GM21576 (cell line): ENCODE data around the gene ZFP90.
"Not testable (repeated sequence)": the region's sequence is repeated elsewhere in the genome, so short reads cannot be mapped to it uniquely, and the experiment has no call there.

ENCODE experiments used
- ATAC-seq: cut with Tn5 transposase; IDR thresholded peaks from one replicate; pipeline ENCODE4 v1.9.1; 2021; ENCODE audit warnings: mild to moderate bottlenecking, moderate library complexity; ENCODE audit not compliant: unreplicated experiment

ZFP90 gene

DNA sequence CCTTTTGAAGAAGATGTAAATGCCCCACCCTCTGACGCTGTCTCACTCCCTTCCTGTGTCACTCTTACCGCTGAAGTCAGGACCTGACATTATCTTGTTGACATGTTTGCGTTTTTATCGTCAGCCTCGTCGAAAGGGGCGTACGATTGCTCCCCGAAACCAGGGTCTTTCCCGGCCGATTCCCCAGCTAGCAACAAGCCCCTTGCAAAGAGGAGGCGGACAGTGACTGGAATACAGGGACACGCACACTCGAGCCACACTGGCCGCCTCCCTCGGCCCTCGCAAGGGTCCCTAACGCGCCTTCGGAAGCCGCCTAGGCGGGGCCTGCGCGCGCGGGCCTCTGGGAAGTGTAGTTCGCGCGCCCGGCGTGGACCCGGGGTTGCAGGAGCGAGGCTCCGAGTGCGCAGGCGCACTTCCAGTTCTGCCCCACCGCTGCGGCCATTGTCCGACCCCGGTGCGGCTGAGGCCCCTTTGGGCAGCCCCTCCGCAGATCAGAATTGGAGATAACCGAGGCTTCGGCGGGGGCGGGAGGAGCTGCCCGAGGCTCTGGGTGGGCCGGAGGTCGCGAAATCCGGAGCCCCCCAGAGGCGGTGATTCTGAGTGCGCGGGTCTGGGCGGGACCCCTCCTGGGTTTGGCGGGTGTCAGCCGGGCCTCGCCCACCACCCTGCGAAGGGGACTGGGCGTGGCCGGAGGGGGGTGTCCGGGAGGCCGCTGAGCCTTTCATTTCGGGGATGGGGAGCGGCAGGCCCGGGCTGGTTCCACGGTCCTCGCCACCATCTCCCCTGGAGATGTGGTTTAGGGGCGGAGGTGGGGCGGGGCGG, at the start of gene ZFP90:
Gene ZFP90 (plus strand): TSS at position 412 of the 822 bp plus-strand sequence. CDS start 502 bp downstream, outside the sequence.
- peak; percentile 85 for ATAC-seq

DNA sequence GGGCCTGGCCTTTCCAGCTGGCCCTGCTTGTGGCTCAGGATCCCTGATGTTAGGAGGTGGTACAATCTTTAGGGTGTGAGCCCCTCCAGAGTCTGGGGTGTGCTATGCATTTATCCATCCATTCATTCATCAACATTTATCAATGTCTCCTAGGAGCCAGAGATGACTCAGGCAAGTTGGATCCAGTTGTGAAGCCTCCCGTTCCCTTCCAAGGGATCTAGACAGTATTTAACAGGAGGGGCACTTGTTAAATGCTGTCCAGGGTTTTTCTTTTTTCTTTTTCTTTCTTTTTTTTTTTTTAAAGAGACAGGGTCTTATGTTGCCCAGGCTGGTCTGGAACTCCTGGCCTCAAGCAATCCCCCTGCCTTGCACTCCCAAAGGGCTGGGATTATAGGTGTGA, 48.7 kb upstream of the ZFP90 start:
- ATAC-seq = no peak

DNA sequence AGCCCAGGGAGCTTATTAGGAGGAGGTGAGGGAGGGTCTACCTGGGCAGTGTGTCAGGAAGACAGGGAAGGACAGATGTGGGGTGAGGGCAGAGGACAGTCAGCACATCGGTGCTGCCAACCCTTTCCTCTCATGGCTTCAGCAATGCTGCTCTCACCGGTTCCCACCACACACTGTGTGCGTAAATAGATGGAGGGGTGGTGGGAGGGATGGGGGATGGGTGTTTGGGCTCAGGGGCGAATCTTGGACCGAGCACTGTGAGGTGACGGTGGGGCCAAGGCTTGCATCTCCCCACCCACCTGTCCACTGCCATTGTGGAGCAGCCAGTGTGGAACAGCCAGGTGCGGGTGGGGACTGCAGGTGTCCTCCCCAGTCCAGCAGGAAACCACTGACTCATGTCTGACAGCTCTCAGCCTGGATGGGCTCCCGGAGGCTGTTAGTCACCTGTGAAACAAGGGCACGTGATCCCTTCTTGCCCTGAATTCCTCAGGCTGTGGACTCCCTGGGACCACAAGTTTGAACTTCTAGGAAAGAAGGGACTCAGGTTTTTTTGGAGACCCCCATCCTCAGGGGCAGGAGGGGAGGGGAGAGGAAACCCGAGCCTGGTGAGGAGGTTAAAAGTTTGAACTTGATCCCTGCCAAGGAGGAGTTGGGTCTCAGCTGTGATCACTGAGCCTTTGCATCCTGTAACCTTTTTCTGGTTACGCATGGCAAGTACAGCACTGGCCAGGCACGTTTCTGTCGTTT, 48.1 kb upstream of the ZFP90 start:
- ATAC-seq = no peak

DNA sequence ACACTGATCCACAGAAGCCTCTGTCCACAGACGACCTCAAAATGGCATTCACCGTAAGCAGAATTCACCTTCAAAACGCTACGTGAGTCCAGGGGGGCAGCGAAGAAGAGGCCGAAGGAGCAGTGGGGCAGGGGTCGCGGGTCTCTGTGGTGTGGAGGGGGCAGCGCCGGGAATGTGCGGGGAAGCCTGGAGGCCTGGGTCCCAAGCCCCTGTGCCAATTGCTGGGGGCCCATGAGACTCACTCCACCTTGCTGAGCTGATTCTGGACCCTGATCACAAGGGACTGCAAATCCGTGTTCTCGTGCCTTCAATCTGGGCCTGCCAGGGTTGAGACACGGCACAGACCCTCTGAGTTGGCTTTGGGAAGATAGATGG, 47.5 kb upstream of the ZFP90 start:
- no peak for ATAC-seq

DNA sequence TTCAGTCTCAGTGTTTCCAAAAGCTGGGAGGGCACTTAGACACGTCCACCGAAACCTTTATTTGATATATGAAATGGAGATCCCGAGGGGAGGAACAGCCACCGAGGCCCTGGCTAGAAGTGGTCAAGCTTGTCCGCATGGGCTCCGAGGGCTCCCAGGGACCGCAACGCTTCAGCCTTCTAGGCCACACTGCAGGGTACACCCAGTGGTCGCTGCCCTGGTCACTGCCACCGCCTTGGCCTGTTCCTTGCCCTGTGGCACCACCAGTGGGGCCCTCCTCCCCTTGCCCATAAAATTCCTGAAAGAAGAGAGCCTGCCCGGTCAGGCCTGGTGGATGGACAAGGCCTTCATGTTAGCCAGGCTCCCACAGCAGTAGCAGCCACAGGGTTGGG, 46.9 kb upstream of the ZFP90 start:
- ATAC-seq = no peak

DNA sequence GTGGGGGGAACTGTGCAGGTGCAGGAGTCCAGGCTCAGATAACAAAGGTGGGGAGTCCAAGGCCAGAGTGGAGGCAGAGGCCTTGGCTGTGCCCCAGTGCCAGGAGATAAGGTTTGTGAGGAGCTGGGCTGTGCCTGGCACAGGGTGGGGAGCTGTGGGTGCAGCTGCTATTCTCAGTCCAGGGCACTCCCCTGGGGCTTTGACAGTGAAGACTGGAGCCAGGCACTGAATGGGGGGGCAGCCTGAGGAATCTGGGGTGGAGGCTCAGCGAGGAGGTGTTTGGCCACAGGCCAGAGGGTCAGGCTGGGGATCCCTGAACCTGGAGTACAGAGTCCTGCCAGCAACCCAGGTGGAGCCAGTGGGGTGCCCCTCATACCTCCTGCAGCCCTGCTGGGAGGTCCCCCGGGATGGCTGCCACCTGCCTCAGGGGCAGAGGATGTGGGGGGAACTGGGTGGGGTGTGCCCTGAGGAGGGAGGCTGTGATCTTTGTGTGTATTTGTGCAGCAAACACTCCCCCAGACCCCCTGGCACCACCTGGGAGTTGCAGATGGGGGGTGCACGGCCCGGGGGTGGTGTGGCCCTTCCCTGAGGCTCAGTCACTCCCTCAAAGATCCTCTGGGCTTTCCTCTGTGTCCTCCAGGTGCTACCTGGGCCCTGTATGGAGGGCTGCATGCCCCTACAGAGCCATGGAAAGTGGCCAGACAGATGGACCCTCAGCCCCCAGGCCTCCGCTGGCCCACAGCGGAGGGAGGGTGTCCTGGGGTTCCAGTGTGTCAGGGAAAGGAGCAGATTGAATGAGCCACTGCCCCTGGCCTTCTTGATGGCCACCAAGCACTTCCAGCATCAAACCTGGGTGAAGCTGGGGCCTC, 46.3 kb upstream of the ZFP90 start:
- no peak for ATAC-seq

DNA sequence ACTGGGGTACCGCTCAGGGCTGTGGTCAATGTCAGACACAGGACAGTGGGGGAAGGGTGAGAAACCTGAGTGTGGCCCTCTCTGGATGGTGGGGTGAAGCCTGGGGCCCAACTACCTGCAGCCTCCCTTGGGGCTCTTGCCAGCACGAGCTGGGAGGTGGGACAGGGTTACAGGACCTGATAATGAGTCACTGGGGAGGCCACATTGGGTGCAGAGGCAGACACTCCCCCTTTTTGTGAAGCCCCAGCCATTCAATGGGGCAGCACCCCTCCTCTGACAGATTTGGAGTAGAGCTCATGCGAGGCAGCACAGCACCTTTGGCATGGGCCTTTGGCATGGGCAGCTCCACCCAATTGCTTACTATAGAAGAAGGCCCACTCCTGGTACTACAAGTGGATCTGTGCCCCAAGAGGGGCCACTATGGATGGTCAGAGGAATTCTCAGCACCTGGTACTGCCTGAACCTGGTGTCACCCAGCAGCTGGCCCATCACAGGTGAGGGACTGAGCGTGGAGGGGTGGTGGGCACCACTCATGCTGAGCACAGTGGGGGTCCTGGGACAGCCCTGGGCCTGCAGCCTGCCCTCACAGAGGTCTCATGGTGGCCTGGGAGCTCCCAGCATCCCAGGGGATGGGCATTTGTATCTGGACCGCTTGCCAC, 45.5 kb upstream of the ZFP90 start:
- no peak for ATAC-seq

DNA sequence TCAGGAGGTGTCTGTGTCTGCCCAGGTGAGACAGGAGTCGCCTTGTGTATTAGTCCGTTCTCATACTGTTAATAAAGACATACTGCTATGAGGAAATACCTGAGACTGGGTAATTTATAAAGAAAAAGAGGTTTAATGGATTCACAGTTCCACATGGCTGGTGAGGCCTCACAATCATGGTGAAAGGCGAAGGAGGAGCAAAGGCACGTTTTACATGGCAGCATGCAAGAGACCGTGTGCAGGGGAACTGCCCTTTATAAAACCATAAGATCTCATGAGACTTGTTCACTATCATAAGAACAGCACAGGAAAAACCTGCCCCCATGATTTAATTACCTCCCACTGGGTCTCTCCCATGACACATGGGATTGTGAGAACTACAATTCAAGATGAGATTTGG, 44.8 kb upstream of the ZFP90 start:
- ATAC-seq = not testable (repeated sequence)

DNA sequence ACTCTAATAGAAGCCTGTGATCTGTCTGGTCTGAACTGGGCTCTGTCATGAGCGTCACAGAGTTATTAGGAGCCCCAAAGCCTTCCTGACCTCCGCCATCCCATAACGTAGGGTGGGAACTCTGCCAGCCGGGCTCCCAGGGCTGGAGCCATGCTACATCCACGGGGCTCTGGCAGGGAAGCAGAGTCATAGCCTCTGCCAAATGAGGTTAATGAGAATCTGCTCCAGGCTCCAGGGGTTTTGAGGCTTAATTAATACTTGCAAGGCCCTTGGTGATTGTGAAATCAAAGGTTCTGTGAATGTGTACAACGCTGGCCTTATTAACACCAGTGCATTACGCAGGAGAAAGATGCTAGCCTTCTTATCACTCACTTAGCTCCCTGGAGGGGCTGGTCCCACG, 42.4 kb upstream of the ZFP90 start:
- no peak for ATAC-seq

DNA sequence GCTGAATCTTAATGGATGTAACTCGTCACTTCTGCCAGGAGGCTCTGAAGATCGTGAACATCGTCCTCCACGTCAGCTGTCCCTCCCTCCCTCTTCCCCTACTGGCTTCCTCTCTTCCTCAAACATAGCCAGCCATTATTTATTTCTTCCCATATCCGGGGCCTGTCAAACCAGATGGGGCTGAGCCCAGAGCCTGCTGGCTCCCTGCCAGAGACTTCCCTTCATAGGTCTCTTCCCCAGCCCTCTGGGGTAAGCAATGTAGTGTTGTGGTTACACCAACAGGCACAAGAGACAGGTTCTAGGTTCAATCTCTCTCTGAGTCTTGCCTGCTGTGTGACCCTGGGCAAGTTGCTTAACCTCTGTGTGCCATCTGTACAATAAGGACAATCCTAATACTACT, 40.1 kb upstream of the ZFP90 start:
- no peak for ATAC-seq

DNA sequence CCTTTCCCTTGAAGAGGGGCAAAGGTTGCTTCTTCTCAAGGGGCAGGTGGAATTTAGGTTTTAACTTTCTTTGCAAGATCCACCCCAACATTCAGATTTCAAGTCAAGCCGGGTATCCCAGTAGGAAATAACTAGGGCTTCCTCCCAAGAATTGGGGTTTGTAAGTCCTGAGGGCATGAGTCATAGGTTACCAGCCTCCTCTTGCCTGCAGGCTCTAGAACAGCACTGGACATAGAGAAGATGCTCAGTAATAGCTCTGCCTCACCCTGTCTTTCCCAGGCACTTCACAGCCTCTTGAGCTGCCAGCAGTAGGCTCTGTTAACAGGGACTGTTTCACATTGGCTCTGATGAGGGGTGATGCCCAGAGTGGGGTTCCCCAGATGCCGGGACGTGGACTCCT, 35.8 kb upstream of the ZFP90 start:
- ATAC-seq = no peak

DNA sequence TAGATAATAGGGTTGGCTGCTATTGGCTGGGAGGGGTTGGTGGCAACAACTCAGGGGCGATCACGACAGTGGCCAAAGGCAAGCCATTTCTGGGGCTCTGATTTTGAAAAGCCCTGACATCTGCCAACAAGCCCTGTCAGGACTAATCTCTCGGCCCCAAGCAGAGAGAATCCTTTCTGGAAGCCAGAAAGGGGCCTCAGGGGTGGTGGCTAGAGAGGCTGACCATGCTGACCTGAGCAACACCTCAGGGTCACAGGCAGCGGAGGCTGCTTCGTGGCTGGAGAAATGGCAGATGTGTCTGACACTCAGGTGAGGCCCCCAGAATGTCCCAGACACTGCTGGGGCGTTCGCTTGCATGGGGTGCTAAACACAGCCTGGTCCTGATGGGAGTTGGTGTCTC, 35.0 kb upstream of the ZFP90 start:
- ATAC-seq = no peak

DNA sequence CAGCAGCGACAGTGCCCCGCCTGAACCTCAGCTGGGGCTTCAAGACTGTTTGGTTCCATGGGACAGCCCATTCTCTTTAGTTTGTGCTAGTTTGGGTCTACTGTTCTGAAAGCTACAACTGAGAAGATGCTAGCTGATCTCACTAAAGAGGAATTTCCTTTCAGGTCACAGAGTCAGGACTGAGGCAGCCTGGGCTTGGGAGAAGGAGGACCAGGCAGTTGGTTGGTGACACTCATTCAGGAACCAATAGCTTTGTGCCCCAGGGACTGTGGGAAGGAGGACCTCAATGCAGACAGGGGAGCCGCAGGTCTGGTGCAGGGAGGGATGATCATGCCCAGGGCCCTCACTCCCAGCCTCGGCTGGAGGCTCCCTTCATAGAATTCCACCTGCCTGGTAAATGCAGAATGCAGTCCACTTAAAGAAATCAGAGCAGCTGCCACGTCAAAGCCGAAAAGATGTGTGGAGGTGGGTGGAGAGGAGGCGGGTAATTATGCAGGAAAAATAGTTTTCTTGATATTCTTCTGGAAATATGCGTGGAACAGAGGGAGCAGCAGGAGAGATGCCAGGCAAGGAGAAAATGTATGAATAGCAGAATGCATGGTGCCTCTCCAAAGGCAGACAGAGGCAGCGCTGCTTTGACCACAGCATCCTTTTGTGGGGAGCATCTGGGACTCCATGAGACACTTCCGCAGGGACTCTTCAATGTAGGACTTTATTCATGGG, 32.6 kb upstream of the ZFP90 start:
- no peak for ATAC-seq

DNA sequence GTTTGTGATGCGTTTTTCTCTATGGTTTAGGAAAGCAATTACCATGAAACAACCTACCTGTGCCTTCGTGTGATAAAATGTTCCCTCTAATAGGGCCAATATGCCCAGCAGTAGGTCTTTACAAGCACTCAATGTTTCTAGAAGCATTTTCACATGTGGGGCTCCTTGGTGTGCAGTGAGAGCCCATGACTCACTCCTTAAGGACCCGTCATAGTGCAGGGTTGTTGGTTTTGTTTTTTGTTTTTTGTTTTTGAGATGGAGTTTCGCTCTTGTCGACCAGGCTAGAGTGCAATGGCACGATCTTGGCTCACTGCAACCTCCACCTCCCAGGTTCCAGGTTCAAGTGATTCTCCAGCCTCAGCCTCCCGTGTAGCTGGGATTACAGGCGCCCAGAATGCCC, 31.1 kb upstream of the ZFP90 start:
- ATAC-seq = no peak

DNA sequence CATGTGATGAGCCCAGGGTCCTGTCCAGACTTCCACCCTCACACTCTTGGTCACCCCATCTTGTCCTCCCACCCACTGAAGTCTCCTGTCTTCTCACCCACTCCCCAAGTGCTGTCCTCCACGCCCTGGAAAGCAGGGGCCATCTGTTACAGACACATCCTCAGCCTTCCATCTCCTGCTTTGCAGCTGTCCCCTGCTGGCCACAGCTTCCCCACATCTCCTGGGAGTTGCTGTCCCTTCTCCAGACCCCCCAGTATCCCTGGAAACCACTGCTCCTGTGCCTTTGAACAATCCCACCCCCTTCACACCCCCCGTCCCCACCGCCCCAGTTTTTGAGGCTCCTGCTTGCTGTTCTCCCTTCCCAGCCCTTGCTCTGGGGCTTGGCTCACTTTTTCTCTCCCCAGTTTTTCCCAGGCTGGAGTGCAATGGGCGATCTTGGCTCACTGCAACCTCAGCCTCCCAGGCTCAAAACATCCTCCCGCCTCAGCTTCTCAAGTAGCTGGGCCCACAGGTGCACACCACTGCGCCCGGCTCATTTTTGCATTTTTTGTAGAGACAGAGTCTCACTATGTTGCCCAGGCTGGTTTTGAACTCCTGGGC, 30.4 kb upstream of the ZFP90 start:
- ATAC-seq = no peak

DNA sequence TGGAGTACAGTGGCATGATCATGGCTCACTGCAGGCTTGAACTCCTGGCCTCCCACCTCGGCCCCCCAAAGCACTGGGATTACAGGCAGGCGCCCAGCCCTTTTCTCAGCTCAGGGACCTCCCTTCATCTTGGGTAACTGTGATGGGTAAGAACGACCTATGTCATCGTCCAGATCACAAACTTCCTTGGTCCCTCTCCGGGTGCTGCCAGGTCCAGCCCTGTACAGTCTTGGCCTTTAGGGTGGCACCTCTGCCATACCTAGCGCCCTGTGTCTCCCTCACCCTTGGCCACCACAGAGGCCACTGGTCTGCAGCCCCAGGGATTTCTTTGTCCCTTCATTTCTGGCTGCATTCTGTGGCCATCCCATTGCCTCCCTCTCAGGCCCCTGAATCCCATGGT, 29.7 kb upstream of the ZFP90 start:
- ATAC-seq = no peak

DNA sequence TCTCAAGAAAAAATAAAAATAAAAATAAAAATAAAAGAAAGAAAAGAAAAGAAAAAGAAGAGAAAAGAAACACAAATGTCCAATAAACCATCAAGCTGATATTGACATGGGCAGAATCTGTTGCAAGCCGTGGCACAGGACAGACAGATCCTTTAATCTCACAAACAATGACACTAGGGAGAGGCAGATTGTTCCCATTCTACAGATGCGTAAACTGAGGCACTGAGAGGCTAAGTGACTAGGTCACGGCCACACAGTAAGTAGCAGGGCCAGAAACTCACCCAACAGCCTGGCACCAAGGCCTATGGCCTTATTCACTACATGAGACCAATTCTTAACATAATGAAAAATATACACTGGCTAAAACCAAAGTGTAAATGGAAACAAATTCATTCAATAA, 28.3 kb upstream of the ZFP90 start:
- no peak for ATAC-seq

DNA sequence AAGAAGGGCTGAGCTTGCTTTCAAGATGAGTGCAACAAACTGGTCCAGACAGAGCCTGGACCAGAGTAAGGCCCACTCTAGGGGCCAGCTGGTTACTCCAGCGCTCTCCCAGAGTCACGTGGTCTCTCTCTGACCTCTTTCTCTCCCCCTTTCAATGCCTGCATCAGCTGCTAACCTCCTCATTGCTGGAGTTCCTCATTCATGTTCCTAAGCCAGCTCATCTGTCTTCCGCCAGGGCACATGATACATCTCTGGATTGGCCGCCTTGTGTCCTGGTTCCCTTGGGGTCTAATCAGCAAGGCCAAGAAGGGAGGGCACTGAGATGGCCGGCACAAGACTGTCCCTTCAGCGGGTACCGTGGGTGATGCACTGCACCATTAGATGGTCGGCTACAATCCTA, 26.9 kb upstream of the ZFP90 start:
- no peak for ATAC-seq

DNA sequence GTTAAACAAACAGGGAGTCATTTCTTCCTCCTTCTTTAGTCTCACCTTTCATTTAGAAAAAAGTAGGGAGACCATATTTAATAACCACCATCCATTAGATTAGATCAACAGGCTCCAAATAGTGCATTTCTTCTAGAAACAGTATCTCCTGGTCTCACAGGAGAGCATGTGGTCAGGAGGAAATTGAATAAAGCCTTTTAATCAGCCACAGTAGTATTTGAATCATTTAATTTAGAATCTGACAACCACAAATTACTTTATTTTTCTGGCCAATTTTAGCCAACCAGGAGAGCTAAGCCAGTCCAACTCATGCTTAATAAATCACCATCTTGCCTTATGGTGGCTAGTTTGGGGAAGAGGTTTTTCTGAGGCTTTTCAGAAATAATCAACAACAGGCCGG, 26.3 kb upstream of the ZFP90 start:
- no peak for ATAC-seq

DNA sequence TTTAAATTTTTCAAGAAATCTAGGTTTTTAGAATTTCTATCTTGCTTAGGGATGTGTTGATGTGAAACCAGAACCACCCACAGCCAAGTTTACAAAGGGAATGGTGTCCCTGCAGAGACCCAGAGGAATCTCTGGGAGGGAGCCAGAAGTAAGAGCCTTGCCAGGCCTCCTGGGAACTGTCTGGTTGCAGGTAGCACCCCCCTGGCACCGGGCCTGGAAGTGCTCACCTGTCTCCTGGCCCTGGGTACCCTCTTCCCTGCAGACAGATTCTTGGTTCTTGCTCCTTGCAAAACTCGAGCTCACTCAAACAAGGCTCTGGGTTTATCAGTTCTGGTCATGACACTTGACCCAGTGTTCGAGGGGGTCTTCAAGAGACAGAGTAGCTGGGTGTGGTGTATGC, 24.6 kb upstream of the ZFP90 start:
- no peak for ATAC-seq
